ENCODE results near the gene NGEF. TPM values are rescaled to one million over a fixed set of nuclear protein-coding genes. Genes with fewer than 3 reads are reported as not detected.

The NGEF gene
- polyA plus RNA-seq, 1 of the 3 experiments (the other 2 are of a cell fraction): 1.4 TPM

GRCh38 chr2:232966122-232966521 is 46.9 kb downstream of the NGEF start:
- CTCF ChIA-PET: no interaction called here
- no peak overlapping the region for H3K4me2 ChIP-seq
- no peaks in the 10 kb centered on the region for H3K4me1 ChIP-seq (ENCODE audit: control insufficient read depth in 1 of 2, insufficient read depth in 2 of 2, low read depth in 1 of 2, low read length in 1 of 2)
- POLR2A ChIA-PET: no interaction called here
- H3K4me3 ChIP-seq (ENCODE audit: low read depth in 2 of 2, low read length in 1 of 2): no peak overlapping the region
- H3K9me2 ChIP-seq: no peaks in the 10 kb centered on the region
- no peaks in the 10 kb centered on the region; the same call in 1 of the 2 replicates for H3K9me3 ChIP-seq
- no peak overlapping the region for H3K9ac ChIP-seq
- H3K36me3 ChIP-seq (replicated peaks in 1 of 2; ENCODE audit: control insufficient read depth in 1 of 2, insufficient read depth in 2 of 2, low read length in 1 of 2): no peaks in the 10 kb centered on the region
- DNase-seq: no peak
- no peaks in the 10 kb centered on the region for H3K79me2 ChIP-seq (ENCODE audit: insufficient read depth)
- 40% methylated on average over 4 of the region's 5 CpGs for WGBS (ENCODE audit: low lambda C conversion rate)
- H3K27ac ChIP-seq (ENCODE audit: low read depth in 2 of 2, low read length in 1 of 2): no peak overlapping the region
- no peak for TF ChIP-seq EZH2phosphoT487 (IDR thresholded peaks at IDR 0.05; ENCODE audit: borderline replicate concordance, low read depth)
- no peak for TF ChIP-seq CHD2 (IDR thresholded peaks at IDR 0.05; ENCODE audit: low read length, partially characterized antibody)
- no peak for TF ChIP-seq MAX (IDR thresholded peaks at IDR 0.05; ENCODE audit: low read depth)
- TF ChIP-seq GATA2 (CRISPR knock-in tag; IDR thresholded peaks at IDR 0.05): no peak
- TF ChIP-seq TEAD4 (IDR thresholded peaks at IDR 0.05; ENCODE audit: borderline replicate concordance, insufficient read depth): no peak
- no peak for TF ChIP-seq FOSL2 (IDR thresholded peaks at IDR 0.05; ENCODE audit: borderline replicate concordance, low read depth)
- TF ChIP-seq CTCF (IDR thresholded peaks at IDR 0.05): no peak
- no peak for TF ChIP-seq EP300 (IDR thresholded peaks at IDR 0.05; ENCODE audit: borderline replicate concordance in 1 of 2, low read depth in 1 of 2, low read length in 1 of 2)
- TF ChIP-seq TCF12 (IDR thresholded peaks at IDR 0.05): no peak
- no peak for TF ChIP-seq RCOR1 (IDR thresholded peaks at IDR 0.05; ENCODE audit: low read length)
- TF ChIP-seq RFX5 (IDR thresholded peaks at IDR 0.05; ENCODE audit: low read length): no peak
- no peak for TF ChIP-seq ZBTB33 (IDR thresholded peaks at IDR 0.05; ENCODE audit: borderline replicate concordance, low read depth)
- no peak for TF ChIP-seq TAF1 (IDR thresholded peaks at IDR 0.05; ENCODE audit: borderline replicate concordance, low read depth, low read length)
- TF ChIP-seq FOXJ3 (CRISPR knock-in tag; IDR thresholded peaks at IDR 0.05): no peak
- no peak for TF ChIP-seq MXI1 (IDR thresholded peaks at IDR 0.05; ENCODE audit: low read depth, low read length)
- no peak for TF ChIP-seq REST (IDR thresholded peaks at IDR 0.05; ENCODE audit: low read depth, low read length)
- no peak for TF ChIP-seq USF2 (IDR thresholded peaks at IDR 0.05; ENCODE audit: borderline replicate concordance, low read depth, low read length)
- no peak overlapping the region for H2AFZ ChIP-seq (ENCODE audit: low read depth)
- no peaks in the 10 kb centered on the region for H3F3A ChIP-seq (replicated peaks; ENCODE audit: insufficient read depth)
- no peaks in the 10 kb centered on the region for H4K20me1 ChIP-seq (ENCODE audit: insufficient read depth)
- no peaks in the 10 kb centered on the region; the same call in 1 of the 2 replicates for H3K27me3 ChIP-seq (ENCODE audit: insufficient read depth)
